GM12801 (cell line): ENCODE measurements around the gene PMP22.

Source experiments
- TF ChIP-seq, protein P1 (sequence below): IDR thresholded peaks from one replicate; pipeline ENCODE4 v1.5.1; 2011; ENCODE audit warnings: control low read depth; ENCODE audit not compliant: insufficient read length; ENCODE audit errors: extremely low read depth

PMP22 gene

DNA sequence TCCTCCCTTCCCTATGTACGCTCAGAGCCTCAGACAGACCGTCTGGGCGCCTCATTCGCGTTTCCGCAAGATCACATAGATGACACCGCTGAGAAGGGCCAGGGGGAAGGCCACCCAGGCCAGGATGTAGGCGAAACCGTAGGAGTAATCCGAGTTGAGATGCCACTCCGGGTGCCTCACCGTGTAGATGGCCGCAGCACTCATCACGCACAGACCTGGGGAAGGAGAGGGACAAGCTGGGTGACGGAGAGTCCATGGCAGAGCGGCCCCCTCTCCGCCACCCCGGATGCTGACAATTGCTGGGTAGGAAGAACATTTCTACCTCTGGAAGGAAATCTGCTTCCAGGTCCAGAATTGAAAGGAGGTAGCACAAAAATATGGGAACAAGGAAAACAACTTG, 34.3 kb downstream of the PMP22 start:
- TF ChIP-seq, protein P1, sequence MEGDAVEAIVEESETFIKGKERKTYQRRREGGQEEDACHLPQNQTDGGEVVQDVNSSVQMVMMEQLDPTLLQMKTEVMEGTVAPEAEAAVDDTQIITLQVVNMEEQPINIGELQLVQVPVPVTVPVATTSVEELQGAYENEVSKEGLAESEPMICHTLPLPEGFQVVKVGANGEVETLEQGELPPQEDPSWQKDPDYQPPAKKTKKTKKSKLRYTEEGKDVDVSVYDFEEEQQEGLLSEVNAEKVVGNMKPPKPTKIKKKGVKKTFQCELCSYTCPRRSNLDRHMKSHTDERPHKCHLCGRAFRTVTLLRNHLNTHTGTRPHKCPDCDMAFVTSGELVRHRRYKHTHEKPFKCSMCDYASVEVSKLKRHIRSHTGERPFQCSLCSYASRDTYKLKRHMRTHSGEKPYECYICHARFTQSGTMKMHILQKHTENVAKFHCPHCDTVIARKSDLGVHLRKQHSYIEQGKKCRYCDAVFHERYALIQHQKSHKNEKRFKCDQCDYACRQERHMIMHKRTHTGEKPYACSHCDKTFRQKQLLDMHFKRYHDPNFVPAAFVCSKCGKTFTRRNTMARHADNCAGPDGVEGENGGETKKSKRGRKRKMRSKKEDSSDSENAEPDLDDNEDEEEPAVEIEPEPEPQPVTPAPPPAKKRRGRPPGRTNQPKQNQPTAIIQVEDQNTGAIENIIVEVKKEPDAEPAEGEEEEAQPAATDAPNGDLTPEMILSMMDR = no peak

DNA sequence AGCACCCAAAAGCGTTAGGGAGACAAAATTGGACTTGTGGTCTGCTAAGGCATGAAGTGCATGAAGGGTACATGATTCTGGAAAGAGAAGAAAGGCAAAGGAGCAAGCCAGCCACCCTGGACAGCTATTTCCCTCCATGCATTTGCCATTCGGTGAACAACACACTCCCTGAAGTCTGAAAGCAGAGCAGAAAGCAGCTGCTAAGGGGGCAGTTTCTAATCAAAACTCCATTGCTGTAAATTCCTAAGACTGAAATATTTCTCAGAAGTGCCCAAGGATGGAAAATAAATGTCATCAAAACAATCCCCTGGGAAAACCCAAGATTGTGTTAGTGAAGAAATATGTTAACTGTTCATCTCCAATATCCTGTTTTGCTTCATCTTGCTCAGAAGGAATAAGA, 44.3 kb downstream of the PMP22 start:
- TF ChIP-seq, protein P1 = no peak

DNA sequence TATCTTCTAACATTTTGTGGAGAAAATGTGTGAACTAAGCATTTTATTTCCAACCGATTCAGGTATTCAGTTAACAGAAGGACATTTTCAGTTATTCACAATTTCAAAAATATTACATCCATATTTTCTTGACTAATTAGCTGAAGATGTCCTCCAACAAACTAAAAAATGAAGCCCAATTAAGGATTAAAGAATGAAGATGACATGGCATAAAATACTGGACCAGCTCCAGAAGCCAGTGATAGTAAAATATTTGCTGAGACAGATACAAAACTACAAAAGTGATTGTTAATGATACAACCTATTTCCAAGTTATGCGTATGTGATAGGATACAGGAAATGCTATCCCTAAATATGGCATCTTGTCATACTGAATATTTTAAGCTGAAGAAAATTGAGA, 48.6 kb downstream of the PMP22 start:
- TF ChIP-seq, protein P1 = no peak

DNA sequence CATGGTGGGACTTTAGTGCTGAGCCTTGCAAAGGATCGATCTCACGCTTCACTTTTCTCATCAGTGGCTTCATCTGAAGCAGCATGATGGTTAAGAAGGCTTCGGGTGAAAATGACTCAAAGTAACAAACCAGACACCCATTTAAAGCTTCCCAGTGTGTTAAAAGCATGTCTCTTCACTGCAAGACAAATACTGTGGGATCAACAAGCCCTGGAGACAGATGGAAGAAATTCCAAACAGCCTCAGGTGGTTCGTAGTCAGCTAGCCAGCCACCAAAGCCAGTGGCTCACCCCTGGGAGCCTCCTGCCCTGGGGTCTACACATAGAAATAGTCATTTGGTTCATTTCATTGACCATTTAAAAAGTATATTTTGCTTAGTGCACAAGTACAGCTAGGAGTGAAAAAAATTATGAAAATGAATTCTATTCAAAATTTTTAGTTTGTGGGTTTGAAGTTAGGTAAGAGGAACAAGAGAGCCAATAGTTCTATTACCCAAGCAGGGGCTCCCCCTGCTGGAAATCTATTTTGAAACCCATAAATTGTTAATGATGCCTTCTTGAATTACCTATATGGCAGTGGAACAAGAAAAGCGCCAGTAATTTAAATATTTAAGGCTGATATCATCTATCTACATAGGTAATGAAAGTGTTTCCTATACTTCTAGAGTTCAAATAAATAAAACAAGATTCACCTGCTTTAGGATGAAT, 51.6 kb downstream of the PMP22 start:
- TF ChIP-seq, protein P1 = no peak

DNA sequence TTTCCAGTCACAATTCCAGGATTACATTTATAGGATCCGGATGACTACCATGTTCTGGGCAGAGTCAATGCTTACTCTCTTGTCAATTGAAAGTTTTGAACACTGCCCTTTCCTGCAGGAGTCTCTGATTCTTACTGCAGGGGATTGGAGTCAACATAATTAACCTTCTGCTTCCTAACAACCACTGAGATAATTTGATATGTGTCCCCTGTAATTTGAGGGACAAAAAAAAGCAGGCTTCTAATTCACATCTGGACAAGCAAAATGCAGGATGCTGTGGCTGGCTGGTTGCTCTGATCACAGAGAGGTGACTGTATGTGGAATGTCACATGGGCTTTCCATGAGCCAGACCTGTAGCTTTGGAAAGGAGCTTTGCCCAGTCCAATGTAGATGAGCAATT, 54.9 kb downstream of the PMP22 start:
- TF ChIP-seq, protein P1 = no peak

DNA sequence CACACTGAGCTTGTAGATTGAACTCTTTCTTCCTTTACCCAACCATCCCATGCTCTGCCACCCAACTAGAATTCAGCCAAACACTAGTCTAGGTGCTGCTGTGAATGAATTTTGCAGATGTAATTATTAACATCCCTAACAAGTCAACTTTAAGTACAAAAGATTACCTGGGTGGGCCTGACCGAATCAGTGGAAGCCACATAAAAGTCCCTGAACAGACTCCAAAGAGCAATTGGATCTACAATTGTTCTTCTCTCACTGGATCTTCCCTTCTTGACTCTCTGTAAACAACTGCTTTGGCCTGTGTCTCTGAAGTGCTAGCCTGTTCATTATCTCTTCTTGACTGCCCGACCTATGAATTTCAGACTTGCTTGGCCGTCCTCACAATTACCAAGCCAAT, 67.9 kb downstream of the PMP22 start:
- TF ChIP-seq, protein P1 = no peak

DNA sequence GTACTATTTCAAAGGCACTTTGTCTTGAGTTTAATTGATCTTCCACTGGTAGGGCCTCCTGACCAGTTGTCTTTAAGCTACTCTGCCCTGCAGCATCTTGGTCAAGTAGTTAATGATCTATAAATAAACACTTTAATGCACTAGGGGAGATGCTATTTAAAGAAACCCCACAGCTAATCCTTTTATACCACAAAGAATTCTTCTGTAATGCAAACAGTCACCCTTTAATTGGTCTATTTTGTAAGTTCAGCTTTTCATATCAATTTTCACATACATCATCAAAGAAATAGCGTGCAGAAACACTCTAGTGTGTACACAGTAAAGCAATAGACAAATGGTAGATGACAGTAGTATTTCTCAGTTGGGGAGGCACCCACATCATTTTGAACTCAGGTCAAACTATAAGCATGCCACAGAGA, 70.3 kb downstream of the PMP22 start:
- TF ChIP-seq, protein P1 = no peak
